OCI-LY1 (cell line): ENCODE measurements around the gene RAVER1.

Experiments used
- H2AFZ ChIP-seq: fragments of 200-600 bp; sonication (generic), shearing (Covaris generic); 2 replicates; pipeline ENCODE4 v1.6.0; 2014; ENCODE audit warnings: antibody characterized with exemption, mild to moderate bottlenecking, low read length
- H3F3A ChIP-seq: fragments of 200-600 bp; sonication (generic), shearing (Covaris generic); 2 replicates; pipeline ENCODE4 v1.6.0; 2014; ENCODE audit warnings: mild to moderate bottlenecking, antibody characterized with exemption, low read length, moderate library complexity; ENCODE audit not compliant: insufficient read depth
- H3K27ac ChIP-seq: fragments of 200-600 bp; sonication (generic); 2 replicates; pipeline ENCODE4 v1.5.1; 2014; ENCODE audit warnings: low read length, mixed run types, mild to moderate bottlenecking, low read depth; ENCODE audit not compliant: poor library complexity, severe bottlenecking
- H3K27me3 ChIP-seq: fragments of 200-600 bp; sonication (generic); 2 replicates; pipeline ENCODE4 v1.6.0; 2014; ENCODE audit warnings: antibody characterized with exemption, mild to moderate bottlenecking, low read length, moderate library complexity; ENCODE audit not compliant: insufficient read depth
- H3K36me3 ChIP-seq: fragments of 200-600 bp; sonication (generic); 2 replicates; pipeline ENCODE4 v1.6.1; 2014; ENCODE audit warnings: mild to moderate bottlenecking, antibody characterized with exemption, low read length, moderate library complexity, mixed read lengths; ENCODE audit not compliant: insufficient read depth
- H3K4me1 ChIP-seq: fragments of 200-600 bp; sonication (generic); 2 replicates; pipeline ENCODE4 v1.5.1; 2014; ENCODE audit warnings: mild to moderate bottlenecking, low read length, moderate library complexity; ENCODE audit not compliant: insufficient read depth, severe bottlenecking
- H3K4me2 ChIP-seq: fragments of 200-600 bp; sonication (generic), shearing (Covaris generic); 2 replicates; pipeline ENCODE4 v1.6.1; 2014; ENCODE audit warnings: low read length
- H3K4me3 ChIP-seq: fragments of 200-600 bp; sonication (generic); 2 replicates; pipeline ENCODE4 v1.5.1; 2014; ENCODE audit warnings: low read length, low read depth, mild to moderate bottlenecking, mixed read lengths; ENCODE audit not compliant: poor library complexity, severe bottlenecking
- H3K79me2 ChIP-seq: fragments of 200-600 bp; shearing (Covaris generic); 2 replicates; pipeline ENCODE4 v1.6.1; 2016; ENCODE audit warnings: mixed run types, low read length, mixed read lengths; ENCODE audit not compliant: insufficient read depth
- H3K9ac ChIP-seq: fragments of 200-600 bp; sonication (generic), shearing (Covaris generic); 2 replicates; pipeline ENCODE4 v1.6.1; 2014; ENCODE audit warnings: mild to moderate bottlenecking, low read length, mixed read lengths
- H3K9me2 ChIP-seq: fragments of 200-600 bp; sonication (generic), shearing (Covaris generic); 2 replicates; pipeline ENCODE4 v1.6.1; 2014; ENCODE audit warnings: low read depth, mild to moderate bottlenecking, low read length, mixed read lengths
- H3K9me3 ChIP-seq: fragments of 200-600 bp; shearing (Covaris generic); 2 replicates; pipeline ENCODE4 v1.6.1; 2014; ENCODE audit warnings: low read length, mixed read lengths
- H4K20me1 ChIP-seq: fragments of 200-600 bp; sonication (generic), shearing (Covaris generic); 2 replicates; pipeline ENCODE4 v1.6.0; 2016; ENCODE audit warnings: mild to moderate bottlenecking, low read length; ENCODE audit not compliant: insufficient read depth
- EZH2 ChIP-seq: fragments of 200-600 bp; sonication (generic), shearing (Covaris generic); IDR thresholded peaks from 2 replicates; pipeline ENCODE4 v1.8.0; 2017; ENCODE audit warnings: borderline replicate concordance, mixed run types, mild to moderate bottlenecking, antibody characterized with exemption, low read length, moderate library complexity, mixed read lengths
- TF ChIP-seq, protein P1 (sequence below): fragments of 200-600 bp; sonication (generic), shearing (Covaris generic); IDR thresholded peaks from 2 replicates; pipeline ENCODE4 v1.5.1; 2017; ENCODE audit warnings: mild to moderate bottlenecking, antibody characterized with exemption, low read length, moderate library complexity, mixed read lengths

RAVER1 gene

DNA sequence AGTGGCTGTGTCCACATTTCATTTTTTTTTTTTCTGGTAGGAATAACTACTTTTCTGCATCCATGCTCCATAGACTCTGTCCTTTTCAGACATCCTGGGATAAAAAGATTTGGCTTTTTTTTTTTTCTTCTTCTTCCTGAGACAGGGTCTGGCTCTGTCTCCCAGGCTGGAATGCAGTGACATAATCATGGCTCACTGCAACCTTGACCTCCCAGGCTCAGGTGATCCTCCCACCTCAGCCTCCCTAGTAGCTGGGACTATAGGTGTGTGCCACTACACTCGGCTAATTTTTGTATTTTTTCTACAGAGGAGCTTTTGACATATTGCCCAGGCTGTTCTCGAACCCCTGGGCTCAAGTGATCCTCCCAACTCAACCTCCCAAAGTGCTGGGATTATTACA is 10.2 kb upstream of the RAVER1 start:
- no peaks in the 10 kb centered on the region for H4K20me1 ChIP-seq
- no peak for TF ChIP-seq EZH2
- TF ChIP-seq, protein P1, sequence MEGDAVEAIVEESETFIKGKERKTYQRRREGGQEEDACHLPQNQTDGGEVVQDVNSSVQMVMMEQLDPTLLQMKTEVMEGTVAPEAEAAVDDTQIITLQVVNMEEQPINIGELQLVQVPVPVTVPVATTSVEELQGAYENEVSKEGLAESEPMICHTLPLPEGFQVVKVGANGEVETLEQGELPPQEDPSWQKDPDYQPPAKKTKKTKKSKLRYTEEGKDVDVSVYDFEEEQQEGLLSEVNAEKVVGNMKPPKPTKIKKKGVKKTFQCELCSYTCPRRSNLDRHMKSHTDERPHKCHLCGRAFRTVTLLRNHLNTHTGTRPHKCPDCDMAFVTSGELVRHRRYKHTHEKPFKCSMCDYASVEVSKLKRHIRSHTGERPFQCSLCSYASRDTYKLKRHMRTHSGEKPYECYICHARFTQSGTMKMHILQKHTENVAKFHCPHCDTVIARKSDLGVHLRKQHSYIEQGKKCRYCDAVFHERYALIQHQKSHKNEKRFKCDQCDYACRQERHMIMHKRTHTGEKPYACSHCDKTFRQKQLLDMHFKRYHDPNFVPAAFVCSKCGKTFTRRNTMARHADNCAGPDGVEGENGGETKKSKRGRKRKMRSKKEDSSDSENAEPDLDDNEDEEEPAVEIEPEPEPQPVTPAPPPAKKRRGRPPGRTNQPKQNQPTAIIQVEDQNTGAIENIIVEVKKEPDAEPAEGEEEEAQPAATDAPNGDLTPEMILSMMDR = no peak
- H3K9me3 ChIP-seq = no peaks in the 10 kb centered on the region
- no peak overlapping the region for H3K4me2 ChIP-seq
- no peaks in the 10 kb centered on the region for H3K9me2 ChIP-seq
- H3K4me3 ChIP-seq = no peak overlapping the region
- H3K4me1 ChIP-seq = peaks cover 16% of the 10 kb centered on the region
- no peaks in the 10 kb centered on the region for H3F3A ChIP-seq
- H3K27me3 ChIP-seq = no peaks in the 10 kb centered on the region; the same call in 1 of the 2 replicates
- H3K27ac ChIP-seq = no peak overlapping the region
- no peaks in the 10 kb centered on the region; the same call in 1 of the 2 replicates for H3K36me3 ChIP-seq
- no peak overlapping the region for H3K9ac ChIP-seq
- H3K79me2 ChIP-seq = no peaks in the 10 kb centered on the region
- no peak overlapping the region for H2AFZ ChIP-seq

DNA sequence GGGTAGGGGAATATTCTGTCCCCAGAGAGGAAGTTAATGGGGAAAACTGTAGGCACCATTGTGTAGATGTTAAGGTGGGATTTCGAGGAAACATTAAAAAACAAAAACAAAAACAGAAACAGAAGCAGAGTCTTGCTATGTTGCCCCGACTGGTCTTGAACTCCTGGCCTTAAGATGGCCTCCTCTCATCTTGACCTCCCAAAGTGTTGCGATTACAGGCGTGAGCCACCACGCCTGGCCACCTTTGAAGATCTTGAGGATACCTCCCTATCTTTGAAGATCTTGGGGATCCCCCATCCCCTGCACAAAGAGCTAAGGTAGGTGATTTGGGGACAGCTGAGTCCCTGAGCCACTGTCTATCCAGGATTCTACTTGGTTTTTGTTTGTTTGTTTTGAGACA is 6.6 kb upstream of the RAVER1 start:
- Histone ChIP-seq H3K4me2 (peak overlapping the region; percentile 77), H2AFZ (peak overlapping the region; percentile 22; the same call in 1 of the 2 replicates), H3F3A (no peaks in the 10 kb centered on the region)

DNA sequence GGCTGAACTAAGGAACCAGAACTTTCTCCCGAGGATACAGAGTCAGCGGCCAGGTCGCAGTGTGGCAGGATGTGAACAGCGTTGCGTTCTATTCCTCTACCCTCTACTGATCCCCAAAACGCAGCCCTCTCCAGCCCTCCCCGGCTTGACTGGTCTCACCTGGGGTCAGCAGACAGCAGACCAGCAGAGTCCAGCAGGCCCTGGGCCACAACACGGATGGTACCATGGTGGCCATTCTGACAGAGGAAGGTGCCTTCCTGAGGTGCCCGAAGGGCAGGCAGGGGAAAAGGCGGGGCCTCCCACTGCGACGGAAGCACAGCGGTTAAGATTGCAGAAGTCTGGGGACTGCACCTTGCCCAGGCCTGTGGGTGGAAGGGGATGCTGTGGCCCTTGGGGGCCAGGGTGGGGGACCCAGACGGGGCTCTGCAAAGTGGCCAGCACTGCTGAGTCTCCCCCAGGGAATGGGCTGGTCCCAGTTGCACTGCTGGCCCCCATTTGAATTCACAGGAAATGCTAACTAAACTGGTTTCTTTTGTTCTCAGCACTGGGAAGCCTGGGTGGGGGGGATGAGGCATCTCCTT is 6.1 kb upstream of the RAVER1 start, which contains the start of gene ICAM3:
TSS of gene ICAM3 (minus strand) at position 245 of the 581 bp plus-strand sequence. CDS start at position 235, 10 bp downstream.
- TF ChIP-seq, protein P1 = no peak
- no peak for TF ChIP-seq EZH2
- no peaks in the 10 kb centered on the region; the same call in 1 of the 2 replicates for H3K36me3 ChIP-seq
- H3F3A ChIP-seq = no peaks in the 10 kb centered on the region
- H3K27ac ChIP-seq = no peak within 1 kb of the TSS
- H3K4me3 ChIP-seq = peak within 1 kb of the TSS; percentile 63
- peak within 1 kb of the TSS; percentile 22 for H2AFZ ChIP-seq
- no peaks in the 10 kb centered on the region for H3K9me3 ChIP-seq
- peaks cover 27% of the 10 kb centered on the region for H3K4me1 ChIP-seq
- H3K9me2 ChIP-seq = no peaks in the 10 kb centered on the region
- H3K4me2 ChIP-seq = peak within 1 kb of the TSS; percentile 77
- H4K20me1 ChIP-seq = no peaks in the 10 kb centered on the region
- H3K27me3 ChIP-seq = no peaks in the 10 kb centered on the region; the same call in 1 of the 2 replicates
- H3K9ac ChIP-seq = peak within 1 kb of the TSS; percentile 68
- no peaks in the 10 kb centered on the region for H3K79me2 ChIP-seq

More for the DNA sequence above, 6.6 kb upstream of the RAVER1 start:
- Histone ChIP-seq H3K27me3 (no peaks in the 10 kb centered on the region; the same call in 1 of the 2 replicates), H3K79me2 (no peaks in the 10 kb centered on the region), H3K36me3 (no peaks in the 10 kb centered on the region; the same call in 1 of the 2 replicates), H3K9me3 (no peaks in the 10 kb centered on the region), H3K9ac (peak overlapping the region; percentile 68; the same call in 1 of the 2 replicates), H3K4me1 (peaks cover 22% of the 10 kb centered on the region), H3K4me3 (peak overlapping the region; percentile 63), H3K27ac (no peak overlapping the region), H3K9me2 (no peaks in the 10 kb centered on the region), H4K20me1 (no peaks in the 10 kb centered on the region)
- TF ChIP-seq EZH2 = no peak
- TF ChIP-seq, protein P1 = no peak
